Activated naive CD8-positive, alpha-beta T cell (primary cell): Measurements from ENCODE around the gene MAPKAPK3.

Experiments used
- H3K27ac Mint-ChIP-seq: one replicate; pipeline ENCODE4 v1.8.0; 2021; ENCODE audit warnings: mixed read lengths
- H3K27me3 Mint-ChIP-seq: one replicate; pipeline ENCODE4 v1.8.0; 2021; ENCODE audit warnings: mixed read lengths
- H3K36me3 Mint-ChIP-seq: one replicate; pipeline ENCODE4 v1.8.0; 2021; ENCODE audit warnings: mixed read lengths
- H3K4me1 Mint-ChIP-seq: one replicate; pipeline ENCODE4 v1.8.0; 2021; ENCODE audit warnings: low read depth, mixed read lengths
- H3K4me3 Mint-ChIP-seq: one replicate; pipeline ENCODE4 v1.8.0; 2021; ENCODE audit warnings: mild to moderate bottlenecking, mixed read lengths
- H3K9me3 Mint-ChIP-seq: one replicate; pipeline ENCODE4 v1.8.0; 2021; ENCODE audit warnings: low read depth, mixed read lengths

The MAPKAPK3 gene

DNA sequence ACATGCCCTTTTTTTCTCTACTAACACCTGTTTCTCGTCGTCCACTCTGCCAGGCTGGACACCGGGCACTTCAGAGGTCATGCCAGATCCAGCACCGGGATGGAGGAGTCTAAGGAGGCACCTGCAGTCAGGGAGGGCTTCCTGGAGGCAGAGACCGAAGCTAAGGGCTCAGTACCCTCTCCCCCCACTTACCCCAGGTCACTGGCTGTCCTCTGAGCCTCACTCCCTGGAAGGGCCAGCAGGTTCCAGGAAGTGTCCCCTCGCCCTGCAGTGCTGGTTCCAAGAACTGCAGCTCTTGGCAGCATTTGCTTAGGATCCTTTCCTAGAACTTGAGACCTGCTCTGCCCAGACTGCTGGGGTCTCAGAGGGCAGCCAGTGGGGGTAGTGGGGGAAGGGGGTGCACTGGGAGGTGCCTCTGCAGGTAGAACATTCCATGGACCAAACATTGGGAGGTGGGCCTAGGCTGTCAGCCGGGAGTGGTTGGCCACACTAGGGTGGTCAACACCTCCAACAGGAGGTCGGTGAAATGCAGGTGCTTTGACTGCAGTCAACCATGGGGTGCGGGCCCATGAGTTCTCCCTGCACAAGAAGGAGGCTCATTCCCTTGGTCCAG is 16.7 kb upstream of the MAPKAPK3 start:
- H3K36me3 Mint-ChIP-seq, result peaks cover 7% of the 10 kb centered on the region
- no peaks in the 10 kb centered on the region for H3K27me3 Mint-ChIP-seq
- peaks cover 80% of the 10 kb centered on the region for H3K4me1 Mint-ChIP-seq
- no peaks in the 10 kb centered on the region for H3K9me3 Mint-ChIP-seq
- H3K4me3 Mint-ChIP-seq, result peak overlapping the region; percentile 97
- peak overlapping the region; percentile 100 for H3K27ac Mint-ChIP-seq

DNA sequence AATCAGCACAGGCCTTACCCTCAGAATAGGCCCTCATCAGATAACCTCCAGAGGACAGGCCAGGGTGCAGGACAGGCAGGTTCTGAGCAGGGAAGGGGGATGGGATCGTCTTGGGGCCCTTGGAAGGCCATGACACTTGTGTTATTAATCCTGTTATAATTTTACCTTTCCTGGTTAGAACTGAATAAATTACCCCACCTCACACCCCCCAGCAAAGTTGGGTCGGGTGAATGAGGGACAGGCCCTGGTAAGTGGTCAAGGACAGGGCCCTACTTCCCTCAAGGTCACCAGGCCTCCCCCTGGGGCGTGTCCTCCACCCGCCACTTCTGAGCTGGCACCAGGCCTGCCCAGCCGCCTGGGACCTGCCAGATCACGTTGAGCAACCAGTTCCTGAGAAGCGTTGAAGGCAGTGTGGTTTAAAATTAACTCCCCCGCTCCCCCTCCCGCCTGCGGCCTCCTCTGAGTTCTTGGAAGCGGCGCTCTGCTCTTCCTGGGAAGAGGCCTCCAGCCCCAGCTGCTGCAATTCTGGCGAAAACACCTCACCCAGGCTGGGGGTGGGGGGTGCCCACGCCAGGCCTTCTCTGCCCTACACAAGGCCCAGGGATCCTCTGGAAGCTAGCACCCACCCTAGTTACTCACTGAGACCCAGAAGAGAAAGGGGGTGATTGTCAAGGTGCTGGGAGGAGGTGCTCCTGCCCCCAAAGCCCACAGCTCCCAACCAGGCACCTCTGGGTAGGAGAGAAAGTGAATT is 15.9 kb upstream of the MAPKAPK3 start:
- peaks cover 80% of the 10 kb centered on the region for H3K4me1 Mint-ChIP-seq
- no peaks in the 10 kb centered on the region for H3K27me3 Mint-ChIP-seq
- no peaks in the 10 kb centered on the region for H3K9me3 Mint-ChIP-seq
- H3K27ac Mint-ChIP-seq, result peak overlapping the region; percentile 100
- H3K4me3 Mint-ChIP-seq, result peak overlapping the region; percentile 97
- peaks cover 15% of the 10 kb centered on the region for H3K36me3 Mint-ChIP-seq

DNA sequence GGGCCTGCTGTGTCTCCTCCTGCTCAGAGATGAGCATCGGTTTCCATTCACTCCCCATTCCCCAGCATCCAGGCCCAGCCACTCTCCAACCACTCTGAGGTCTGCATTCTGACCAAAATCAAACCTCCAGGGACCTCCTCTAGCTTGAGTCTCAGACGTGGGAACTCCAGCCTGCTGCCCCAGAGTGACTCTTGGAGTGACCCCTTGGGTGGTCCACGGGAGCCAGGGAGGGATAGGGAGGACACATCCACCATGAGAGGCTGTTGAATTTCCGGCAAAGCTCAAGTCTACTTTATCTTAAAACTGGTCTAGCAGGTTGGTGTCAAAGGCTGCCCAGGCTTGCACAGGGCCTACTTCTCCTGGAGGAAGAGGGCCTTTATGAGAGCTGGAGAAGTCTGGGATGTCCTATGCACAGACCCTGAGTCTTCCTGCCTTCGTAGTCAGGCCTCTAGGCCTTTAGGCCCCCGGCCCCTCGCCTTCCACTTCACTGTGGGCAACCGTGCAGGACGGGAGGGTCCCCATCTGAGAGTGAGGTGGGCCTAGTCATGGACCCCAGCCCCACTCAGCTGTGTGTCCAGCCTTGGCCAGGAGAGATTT is 14.3 kb upstream of the MAPKAPK3 start:
- peak overlapping the region; percentile 97 for H3K4me3 Mint-ChIP-seq
- H3K27ac Mint-ChIP-seq, result peak overlapping the region; percentile 100
- H3K9me3 Mint-ChIP-seq, result no peaks in the 10 kb centered on the region
- H3K4me1 Mint-ChIP-seq, result peaks cover 87% of the 10 kb centered on the region
- no peaks in the 10 kb centered on the region for H3K27me3 Mint-ChIP-seq
- peaks cover 18% of the 10 kb centered on the region for H3K36me3 Mint-ChIP-seq

DNA sequence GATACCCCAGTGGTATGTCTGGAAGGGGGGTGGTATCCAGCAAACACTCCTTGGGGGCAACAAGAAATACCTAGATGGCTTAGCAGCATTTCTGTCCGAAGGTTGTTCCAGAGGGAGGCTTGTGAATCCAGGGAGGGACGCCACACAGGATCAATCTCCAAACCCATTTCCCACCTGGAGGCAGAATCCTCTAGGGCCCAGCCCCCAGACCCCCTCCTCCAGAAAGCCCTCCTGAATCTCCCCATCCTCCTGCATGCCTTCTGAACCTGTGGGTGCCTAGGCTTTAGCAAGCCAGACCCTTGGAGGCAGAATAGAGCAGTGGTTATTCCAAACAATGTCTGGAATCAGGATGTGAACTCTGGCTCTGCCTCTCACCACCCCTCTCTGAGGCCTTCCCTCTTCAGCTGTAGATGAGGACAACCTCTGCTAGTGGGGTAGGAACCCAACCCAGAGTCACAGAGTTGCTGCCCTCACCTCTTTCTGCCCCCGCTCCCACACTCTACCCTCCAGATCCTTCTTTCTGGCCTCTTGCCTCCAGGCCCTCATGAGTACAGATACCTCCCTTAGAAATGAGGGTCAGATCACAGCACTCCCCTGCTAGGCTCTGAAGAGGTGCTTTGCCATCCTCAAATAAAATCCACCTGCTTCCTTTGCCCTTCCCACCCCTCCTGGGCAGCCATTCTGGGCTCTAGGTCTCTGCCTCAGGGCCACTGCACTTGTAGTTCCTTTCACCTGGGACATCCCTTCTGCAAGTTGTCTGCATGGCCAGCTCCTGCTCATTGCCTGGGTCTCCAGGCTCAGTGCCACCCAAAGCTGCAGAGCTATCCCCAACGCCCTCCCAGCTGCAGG is 13.5 kb upstream of the MAPKAPK3 start:
- H3K4me3 Mint-ChIP-seq, result peak overlapping the region; percentile 97
- peaks cover 86% of the 10 kb centered on the region for H3K4me1 Mint-ChIP-seq
- peaks cover 26% of the 10 kb centered on the region for H3K36me3 Mint-ChIP-seq

DNA sequence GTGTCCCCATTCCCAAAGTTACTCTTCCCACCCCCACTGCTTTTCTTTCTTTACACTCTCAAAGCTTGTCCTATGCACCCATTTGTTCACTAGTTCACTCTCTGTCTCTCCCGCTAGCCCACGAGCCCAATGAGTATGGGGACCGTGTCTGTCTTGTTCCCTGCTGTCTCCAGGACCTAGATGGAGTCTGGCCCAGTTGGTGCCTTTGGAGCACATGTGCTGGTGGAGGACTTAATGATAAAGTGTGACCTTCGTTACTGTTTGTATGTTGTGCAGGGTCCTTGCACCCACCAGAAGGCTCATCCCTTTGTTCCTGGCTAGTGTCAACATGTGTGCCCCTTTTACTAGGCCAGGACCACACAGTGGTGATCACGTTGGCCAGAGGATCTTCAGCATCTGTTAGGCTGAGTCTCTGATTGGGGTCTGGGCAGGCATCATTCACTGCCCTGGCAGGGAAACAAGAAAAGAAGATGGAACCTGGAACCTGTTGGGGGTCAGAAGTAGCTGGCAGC is 12.8 kb upstream of the MAPKAPK3 start:
- Mint-ChIP-seq H3K4me1 (peaks cover 86% of the 10 kb centered on the region), H3K4me3 (peak overlapping the region; percentile 97), H3K27ac (peak overlapping the region; percentile 100), H3K27me3 (no peaks in the 10 kb centered on the region), H3K9me3 (no peaks in the 10 kb centered on the region), H3K36me3 (peaks cover 32% of the 10 kb centered on the region)

More for the DNA sequence above, 13.5 kb upstream of the MAPKAPK3 start:
- Mint-ChIP-seq H3K27ac (peak overlapping the region; percentile 100), H3K27me3 (no peaks in the 10 kb centered on the region), H3K9me3 (no peaks in the 10 kb centered on the region)

DNA sequence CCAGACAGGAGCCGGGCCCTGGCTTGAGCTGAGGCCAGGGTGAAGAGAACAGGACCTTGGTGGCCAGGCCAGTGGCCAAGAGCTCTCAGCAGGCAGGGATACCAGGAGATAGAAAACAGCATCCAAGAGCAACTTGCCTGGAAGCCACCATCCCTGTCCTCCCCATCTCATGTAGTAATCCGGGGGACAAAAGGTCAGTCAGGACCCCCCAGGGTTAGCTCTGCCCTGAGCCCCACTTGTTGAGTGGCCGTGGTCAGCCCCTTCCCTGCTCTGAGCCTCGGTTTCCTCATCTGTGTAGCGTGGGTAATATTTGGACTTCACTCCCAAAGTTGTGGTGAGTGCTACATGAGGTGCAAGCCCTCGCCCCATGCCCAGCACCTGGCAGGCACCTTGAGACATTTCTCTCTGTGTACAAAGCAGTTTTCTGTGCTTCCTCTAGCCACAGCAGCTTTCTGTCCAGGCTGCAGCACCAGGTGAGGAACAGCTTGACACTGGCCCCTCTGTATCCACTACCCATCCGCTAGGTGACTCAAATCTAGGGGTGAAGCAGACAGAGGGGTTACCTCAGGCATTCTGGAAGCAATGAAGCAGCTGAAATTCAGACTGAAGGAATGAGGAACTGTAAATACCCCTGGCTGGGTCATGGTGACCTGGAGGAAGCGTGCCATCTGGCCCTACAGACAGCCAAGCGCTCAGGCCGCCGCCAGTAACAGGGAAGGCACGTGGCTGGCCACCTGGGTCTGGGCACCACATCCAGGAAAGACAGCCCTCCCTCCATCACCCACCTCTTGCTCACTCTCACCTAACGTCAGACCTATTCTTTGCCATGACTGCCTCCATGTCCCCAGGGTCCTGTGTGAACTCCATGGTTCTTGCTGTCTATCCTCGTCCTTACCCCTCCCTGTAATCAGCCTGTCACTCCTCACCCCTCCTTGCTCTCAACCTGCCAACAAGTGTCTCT is 12.0 kb upstream of the MAPKAPK3 start:
- no peaks in the 10 kb centered on the region for H3K9me3 Mint-ChIP-seq
- H3K27me3 Mint-ChIP-seq, result no peaks in the 10 kb centered on the region
- H3K36me3 Mint-ChIP-seq, result peaks cover 38% of the 10 kb centered on the region
- H3K4me3 Mint-ChIP-seq, result peak overlapping the region; percentile 97
- H3K4me1 Mint-ChIP-seq, result peaks cover 82% of the 10 kb centered on the region
- H3K27ac Mint-ChIP-seq, result peak overlapping the region; percentile 100

DNA sequence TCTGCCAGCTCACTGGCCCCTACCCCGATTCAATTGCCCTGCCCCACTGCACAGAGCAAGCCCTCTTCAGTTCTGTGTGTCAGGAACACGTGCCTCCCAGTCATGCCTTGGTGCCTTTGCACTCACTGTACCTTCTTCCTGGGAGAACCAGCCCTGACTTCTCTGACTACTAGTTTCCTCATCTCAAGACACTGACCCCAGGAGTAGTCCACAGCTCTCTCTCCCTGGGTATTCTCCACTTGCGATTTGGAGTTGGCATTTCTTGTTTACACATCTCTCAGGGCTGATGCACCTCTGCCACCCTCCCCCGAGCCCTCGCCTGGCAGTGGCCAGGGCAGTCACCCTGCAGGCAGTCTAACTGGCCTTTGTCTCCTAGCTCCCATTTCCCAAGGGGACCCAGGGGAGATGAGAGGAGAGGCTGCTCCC is 11.0 kb upstream of the MAPKAPK3 start:
- H3K36me3 Mint-ChIP-seq, result peaks cover 48% of the 10 kb centered on the region
- peak overlapping the region; percentile 100 for H3K27ac Mint-ChIP-seq
- H3K4me1 Mint-ChIP-seq, result peaks cover 71% of the 10 kb centered on the region
- H3K9me3 Mint-ChIP-seq, result no peaks in the 10 kb centered on the region
- no peaks in the 10 kb centered on the region for H3K27me3 Mint-ChIP-seq
- peak overlapping the region; percentile 97 for H3K4me3 Mint-ChIP-seq

DNA sequence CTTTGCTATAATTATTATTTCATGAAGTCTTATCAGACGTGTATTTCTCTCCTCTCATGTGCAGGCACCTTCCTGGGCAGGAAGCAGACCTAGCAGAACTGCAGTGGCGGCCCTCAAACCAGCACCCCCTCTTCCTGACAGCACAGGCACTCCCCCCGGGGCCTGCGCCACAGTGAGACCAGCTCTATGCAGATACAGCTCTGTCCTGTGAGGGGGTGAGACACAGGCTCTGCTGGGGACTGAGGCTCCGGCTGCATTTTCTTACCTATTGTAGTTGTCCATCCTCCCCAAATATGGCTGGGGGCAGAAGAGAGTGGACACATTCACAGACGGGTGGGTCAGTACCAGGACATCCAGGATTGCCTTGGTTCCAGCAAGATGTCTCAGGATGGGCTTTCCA is 10.4 kb upstream of the MAPKAPK3 start:
- peak overlapping the region; percentile 100 for H3K27ac Mint-ChIP-seq
- H3K9me3 Mint-ChIP-seq, result no peaks in the 10 kb centered on the region
- H3K27me3 Mint-ChIP-seq, result no peaks in the 10 kb centered on the region
- peaks cover 49% of the 10 kb centered on the region for H3K36me3 Mint-ChIP-seq
- peak overlapping the region; percentile 97 for H3K4me3 Mint-ChIP-seq
- H3K4me1 Mint-ChIP-seq, result peaks cover 65% of the 10 kb centered on the region

DNA sequence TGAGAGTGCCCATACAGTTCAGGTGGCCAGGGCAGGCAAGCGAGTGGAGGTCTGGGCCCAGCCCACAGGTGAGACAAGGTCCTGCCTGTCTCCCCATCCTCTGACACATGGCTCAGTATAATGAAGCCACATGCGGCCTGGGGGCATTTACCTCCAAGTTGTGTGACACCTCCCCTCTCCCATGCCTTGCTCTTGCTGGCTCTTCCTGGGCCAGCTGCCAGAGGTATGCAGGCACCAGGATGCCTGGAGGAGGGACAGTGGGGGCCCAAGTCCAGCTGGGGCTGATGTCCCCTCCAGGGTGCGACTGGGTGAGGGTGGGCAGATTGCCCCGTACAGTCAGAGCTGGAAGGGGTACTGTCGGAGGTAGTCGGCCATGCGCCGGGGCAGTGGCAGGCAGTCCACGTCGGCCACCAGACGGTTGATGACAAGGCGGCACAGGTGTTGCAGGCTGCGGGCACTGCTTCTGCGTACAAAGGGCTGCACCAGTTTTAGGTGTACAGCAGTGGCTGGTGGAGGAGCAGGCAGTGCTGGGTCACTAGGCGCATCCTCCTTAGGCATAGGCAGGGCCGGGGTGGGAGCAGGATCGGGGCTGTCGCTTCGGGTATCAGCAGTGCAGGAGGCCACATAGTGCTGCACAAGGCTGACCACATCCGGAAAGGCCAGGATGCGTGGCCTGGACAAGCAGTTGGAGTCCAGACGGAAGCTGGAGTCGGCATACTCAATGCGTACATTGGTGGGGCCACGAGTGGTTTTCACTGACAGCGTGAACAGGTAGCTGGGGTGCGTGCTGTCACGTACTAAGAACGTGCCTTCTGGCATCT is 9.5 kb upstream of the MAPKAPK3 start:
- H3K27ac Mint-ChIP-seq, result peak overlapping the region; percentile 100
- peak overlapping the region; percentile 97 for H3K4me3 Mint-ChIP-seq
- peaks cover 51% of the 10 kb centered on the region for H3K36me3 Mint-ChIP-seq
- no peaks in the 10 kb centered on the region for H3K27me3 Mint-ChIP-seq
- peaks cover 60% of the 10 kb centered on the region for H3K4me1 Mint-ChIP-seq
- H3K9me3 Mint-ChIP-seq, result no peaks in the 10 kb centered on the region

DNA sequence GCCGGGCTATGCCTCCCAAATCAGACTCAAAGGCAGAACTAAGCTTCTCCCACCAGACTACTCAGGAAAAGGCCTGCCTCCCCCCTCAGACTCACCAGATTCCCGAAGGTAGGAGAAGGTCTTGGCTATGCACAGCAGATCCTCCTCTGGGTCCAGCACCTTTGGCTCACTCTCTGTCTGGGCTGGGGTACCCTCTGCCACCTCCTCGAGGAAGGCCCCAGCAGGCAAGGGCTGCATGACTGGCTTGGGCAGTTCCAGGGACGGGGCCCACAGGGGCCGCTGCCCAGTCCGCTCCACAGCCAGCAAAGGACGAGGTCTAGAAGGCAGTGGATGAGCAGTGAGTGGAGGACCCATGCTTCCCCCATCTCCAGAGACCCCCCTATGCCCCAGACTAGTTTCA is 8.7 kb upstream of the MAPKAPK3 start:
- H3K36me3 Mint-ChIP-seq, result peaks cover 51% of the 10 kb centered on the region
- peak overlapping the region; percentile 97 for H3K4me3 Mint-ChIP-seq
- peak overlapping the region; percentile 100 for H3K27ac Mint-ChIP-seq
- H3K27me3 Mint-ChIP-seq, result no peaks in the 10 kb centered on the region
- no peaks in the 10 kb centered on the region for H3K9me3 Mint-ChIP-seq
- peaks cover 55% of the 10 kb centered on the region for H3K4me1 Mint-ChIP-seq

DNA sequence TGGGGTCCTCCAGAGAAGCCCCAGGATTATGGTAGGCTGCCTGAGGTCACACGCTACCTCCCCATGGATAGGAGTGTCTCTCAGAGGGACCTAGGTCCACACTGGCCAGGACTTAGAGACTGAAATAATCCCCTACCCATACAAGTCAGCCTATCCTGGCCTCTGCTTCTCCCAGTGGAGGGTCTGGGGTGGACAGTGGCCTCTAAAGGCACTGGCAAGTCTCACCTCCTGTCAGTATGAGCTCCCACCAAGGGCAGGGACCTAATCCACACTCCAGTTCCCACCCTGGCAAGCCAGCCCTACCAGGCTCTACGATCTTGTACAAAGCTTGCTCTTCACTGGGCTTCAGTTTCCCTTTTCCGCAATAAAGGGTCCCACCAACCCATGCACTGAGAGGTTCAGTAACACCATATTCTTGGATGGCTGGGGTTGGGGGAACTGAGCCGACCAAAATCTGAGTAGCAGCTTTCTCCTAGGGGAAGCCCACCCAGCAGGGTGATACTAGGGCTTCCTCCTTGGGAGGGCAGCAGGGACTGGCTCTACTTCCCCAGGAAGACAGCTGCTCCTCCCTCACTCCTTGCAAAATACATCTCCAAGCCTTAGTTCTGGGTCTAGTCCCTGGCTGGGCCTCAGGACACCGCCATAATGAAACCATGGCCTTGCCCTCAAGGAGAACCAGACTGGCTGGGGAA is 7.7 kb upstream of the MAPKAPK3 start:
- Mint-ChIP-seq H3K4me3 (peak overlapping the region; percentile 97), H3K36me3 (peaks cover 49% of the 10 kb centered on the region), H3K4me1 (peaks cover 54% of the 10 kb centered on the region), H3K27me3 (no peaks in the 10 kb centered on the region), H3K9me3 (no peaks in the 10 kb centered on the region), H3K27ac (peak overlapping the region; percentile 100)

DNA sequence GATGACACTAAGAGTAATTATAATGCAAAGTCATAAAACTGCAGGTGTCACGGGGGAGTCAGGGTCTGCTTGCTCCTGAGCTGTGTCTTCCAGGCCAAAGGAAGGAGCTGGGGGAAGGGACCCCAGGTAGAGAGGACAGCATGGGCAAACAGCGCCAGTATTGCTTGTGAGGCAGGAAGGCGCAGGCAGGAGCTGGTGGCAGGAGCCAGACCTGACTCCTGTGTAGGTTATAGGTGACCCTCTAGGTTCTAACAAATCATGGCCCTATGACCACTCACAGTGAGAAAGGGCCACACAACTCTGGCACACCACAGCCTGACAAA is 7.2 kb upstream of the MAPKAPK3 start:
- peaks cover 53% of the 10 kb centered on the region for H3K4me1 Mint-ChIP-seq
- H3K4me3 Mint-ChIP-seq, result peak overlapping the region; percentile 97
- no peaks in the 10 kb centered on the region for H3K9me3 Mint-ChIP-seq
- peaks cover 46% of the 10 kb centered on the region for H3K36me3 Mint-ChIP-seq
- peak overlapping the region; percentile 100 for H3K27ac Mint-ChIP-seq
- H3K27me3 Mint-ChIP-seq, result no peaks in the 10 kb centered on the region
